GM10847 (cell line): ENCODE data around the gene LARP4.

Experiments used
- POLR2A ChIP-seq: IDR thresholded peaks from 2 replicates; pipeline ENCODE4 v1.6.1; 2011; ENCODE audit not compliant: insufficient read length; ENCODE audit errors: extremely low read depth

LARP4 gene

DNA sequence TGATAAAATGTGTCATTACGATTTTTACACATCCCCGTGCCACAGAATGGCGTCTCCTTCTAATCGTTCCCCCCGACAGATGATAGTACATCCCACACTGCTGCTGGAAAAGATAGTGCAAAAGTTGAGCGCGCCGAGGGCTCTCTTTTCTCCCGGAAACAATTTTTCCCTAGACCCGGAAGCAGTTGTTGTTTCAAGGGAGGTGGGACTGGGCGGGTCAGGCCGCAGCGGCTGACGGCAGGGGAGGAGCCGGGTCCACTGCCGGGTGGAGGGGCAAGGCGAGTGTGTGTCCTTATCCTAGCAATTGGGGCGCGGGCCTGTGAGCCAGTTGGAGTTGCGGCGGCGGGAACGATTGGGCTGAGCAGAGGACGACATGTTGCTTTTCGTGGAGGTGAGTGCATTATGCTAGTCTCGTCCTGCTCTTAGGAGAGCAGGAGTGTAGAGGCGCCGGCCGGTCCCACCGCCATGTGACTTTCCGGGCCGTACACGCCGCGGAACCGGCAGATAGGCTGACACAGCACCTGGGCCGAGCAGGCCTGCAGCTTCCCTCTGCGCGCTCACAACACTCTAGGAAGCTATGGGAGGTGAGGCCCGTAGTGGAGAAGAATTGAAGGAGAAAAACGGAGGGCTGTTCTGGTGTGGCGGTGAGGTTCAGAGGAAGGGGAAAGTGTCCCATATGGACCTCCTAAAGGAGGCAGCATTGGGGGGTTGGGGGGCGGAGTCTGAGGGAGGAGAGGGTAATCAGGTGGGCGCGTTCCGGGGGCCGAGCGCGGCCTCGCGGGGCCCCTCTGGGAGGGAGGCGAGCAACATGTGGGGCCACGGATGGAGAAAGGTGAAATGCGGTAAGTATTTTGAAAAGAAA, at the start of gene LARP4:
Gene LARP4 (plus strand): TSS at position 248 of the 862 bp plus-strand sequence. CDS start 126 bp downstream, at position 374.
- TF ChIP-seq POLR2A = peak; percentile 72

DNA sequence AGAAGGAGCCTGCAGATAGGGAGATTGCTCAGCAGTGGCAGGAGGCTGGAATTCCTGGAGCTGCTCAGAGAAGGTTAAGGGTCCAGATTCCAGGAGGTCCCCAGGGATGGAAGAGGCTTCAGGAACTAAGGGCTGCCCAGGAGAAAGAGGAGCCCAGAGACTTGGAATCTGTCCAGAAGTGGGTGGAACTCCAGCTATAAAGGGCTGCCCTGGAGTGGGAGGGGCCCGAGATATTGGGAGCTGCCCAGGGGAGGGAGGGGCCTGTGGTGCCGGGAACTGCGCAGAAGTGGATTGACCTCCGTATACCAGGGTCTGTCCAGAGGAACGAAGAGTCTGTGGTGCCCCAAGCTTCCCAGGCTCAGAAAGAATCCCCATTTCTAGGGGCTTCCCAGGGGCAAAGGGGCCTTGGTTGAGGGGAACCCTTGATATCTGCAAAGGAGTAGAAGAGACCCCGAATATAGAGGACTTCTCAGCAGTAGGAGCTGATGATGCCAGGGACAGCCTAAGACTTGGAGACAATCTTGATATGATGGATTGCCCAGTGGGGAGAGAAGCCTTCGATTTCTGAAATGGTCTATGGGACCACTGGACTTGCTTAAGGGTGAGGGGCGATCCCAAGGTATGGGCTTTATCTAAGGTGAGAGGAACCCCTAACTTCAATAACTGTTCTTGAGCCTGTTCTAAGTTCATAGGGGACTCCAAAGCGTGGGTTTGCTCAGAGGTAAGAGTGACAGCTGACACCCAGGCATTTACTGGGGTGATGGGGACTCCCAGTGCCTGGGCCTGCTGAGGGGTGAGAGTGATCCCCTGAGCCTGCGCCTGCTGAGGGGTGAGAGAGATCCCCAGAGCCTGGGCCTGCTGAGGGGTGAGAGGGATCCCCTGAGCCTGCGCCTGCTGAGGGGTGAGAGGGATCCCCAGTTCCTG, 49.3 kb upstream of the LARP4 start:
- TF ChIP-seq POLR2A = no peak

DNA sequence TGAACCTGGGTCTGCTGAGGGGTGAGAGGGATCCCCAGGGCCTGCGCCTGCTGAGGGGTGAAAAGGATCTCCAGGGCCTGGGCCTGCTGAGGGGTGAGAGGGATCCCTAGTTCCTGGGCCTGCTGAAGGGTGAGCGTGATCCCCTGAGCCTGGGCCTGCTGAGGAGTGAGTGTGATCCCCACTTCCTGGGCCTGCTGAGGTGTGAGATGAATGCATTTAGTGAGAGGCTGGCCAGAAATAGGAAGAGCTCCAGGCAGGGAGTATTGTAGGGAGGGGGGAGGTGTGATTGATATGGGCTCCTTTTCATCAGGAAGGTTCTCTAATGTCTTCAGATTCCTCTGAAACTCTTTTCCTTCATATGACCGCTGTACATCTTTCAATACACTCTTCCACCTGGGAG, 47.3 kb upstream of the LARP4 start:
- no peak for TF ChIP-seq POLR2A

DNA sequence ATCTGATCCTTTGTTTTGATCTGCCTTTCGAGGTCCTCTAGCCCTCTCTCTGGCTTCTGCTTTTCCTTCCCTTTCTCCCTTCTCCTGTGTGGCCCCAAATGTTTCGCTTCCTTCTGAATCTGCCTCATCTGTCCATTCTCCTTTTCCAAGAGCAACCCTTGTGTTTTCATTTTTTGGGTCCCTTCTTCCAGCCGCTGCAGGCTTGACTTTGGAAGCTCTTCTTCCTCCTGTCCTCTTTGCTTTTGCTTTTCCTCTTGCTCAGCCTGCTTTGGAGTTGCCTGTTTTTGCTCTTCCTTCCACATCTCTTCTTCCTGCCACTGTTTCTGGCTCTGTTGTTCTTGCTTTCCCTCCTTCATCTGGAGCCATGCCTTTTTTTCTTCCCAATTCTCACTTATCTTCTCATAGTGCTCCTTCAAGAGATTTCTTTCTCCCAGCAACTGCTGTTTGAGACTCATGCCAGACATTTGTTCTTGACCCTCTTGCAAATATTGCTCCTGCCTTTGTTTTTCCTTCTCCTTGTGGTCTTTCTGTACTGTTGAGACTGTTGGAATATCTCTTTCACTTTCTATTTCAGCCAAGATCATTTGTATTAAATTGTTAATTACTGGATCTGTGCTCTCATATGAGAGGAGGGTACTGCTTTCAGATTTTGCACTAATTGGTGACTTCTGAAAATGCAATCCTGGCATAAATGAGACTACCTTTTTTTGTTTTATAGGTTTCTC, 46.7 kb upstream of the LARP4 start:
- TF ChIP-seq POLR2A = no peak

DNA sequence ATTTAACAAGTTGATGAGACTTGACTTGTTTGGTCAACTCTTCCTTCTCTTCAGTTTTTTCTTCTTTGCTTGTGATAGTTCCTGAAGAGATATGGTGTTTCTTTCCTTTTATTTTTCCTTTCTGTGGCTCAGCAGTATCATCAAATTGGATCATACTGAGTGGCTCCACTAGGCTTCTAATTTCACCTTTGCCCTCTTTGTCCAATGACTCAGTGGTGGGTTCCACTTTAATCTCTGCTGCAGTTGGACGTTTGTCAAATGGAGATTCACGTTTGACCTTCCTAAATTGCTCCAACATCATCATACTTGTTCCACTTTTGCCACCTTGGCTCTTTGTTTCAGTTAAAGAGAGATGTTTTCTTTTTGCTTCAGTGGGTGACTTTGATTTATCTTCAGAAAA, 45.8 kb upstream of the LARP4 start:
- no peak for TF ChIP-seq POLR2A

DNA sequence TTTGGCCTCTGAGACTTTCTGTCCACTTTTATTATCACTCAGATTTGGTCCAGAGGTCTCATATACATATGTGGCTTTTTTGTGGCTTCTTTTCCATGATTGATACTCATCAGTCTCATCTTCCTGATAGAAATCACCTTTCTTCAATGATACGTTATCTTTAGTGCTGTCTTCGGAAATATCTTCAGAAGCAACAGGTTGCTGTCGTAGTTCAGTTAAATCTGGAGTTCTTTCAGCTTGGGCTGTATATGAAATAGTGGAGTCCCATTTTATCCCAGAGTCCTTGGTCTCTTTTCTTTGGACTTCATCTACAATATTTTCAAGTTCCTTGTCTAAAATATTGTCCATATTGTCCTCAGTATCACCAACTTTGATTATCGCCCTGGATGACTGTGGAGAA, 45.3 kb upstream of the LARP4 start:
- no peak for TF ChIP-seq POLR2A

DNA sequence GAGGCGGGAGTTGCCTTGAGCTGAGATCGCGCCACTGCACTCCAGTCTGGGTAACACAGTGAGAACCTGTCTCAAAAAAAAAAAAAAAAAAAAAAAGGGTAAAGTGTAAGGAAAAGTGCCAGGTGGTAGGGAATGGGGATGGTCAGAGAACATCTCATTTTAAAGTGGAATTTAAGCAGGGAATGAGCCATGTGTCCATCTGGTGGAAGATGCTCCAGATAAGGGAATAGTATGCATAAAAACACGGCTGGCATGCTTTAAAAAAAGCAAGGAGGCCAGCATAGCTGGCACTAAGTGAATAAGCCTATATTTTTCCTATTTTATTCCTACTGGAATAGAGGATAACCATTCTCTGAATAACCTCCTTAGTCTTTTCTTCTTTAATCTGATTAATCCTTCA, 38.0 kb upstream of the LARP4 start:
- TF ChIP-seq POLR2A = no peak

DNA sequence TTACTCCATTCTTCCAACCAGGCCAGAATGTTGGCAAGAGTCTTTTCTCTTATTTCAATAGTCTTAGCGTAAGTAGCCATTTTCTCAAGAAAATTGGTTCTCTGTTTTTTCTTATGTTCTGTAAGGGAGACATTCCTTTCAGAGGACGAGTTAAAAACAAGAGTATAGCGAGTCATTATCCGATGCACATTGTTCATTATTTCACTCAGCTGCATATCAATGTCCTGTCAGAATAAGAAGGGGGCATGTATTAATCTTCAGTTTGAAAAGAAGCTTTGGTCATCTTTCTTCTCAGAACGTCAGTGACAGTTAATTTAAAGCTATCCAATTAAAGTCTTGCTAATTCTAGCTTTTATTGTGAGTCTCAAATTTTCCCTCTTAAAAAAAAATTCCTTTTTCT, 37.5 kb upstream of the LARP4 start:
- no peak for TF ChIP-seq POLR2A

DNA sequence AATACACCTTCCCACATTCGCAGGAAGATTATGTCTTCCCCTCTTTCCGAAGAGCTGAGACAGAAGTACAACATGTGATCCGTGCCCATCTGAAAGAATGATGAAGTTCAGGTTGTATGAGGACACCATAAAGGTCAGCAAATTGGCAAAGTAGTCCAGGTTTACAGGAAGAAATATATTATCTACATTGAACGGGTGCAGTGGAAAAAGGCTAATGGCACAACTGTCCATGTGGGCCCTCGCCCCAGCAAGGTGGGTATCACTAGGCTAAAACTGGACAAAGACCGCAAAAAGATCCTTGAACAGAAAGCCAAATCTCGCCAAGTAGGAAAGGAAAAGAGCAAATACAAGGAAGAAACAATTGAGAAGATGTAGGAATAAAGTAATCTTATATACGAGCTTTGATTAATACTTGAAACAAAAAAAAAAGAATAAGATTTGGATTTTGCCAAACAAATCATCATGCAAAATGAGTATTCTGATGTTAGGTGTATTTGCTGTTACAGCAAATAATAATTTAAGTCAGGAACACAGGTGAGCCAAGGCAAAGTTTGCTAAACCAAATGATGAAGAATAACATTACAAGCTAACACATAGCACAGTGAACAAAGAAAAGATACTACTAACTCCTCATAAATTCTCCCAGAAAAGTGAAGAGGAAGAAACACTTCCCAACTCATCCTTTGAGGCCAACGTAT, 34.8 kb upstream of the LARP4 start:
- no peak for TF ChIP-seq POLR2A

DNA sequence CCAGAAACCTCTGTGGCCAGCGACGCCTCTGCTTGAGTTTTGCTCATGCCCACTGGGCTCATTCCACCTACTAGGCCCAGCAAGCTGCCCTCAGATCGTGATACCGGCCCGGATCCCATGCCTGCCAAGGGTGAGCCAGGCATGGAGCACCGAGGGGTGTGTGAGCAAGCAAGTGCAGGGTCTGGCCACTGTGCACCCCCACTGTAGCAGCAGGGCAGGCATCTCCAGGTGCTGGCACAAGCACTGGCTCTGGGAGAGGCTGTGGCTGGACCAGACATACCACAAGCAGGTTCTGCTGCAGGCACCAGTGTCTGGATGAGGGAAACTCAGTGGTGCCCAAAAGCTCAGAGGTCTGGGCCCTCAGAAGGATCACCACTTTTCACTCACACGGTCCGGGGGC, 24.9 kb upstream of the LARP4 start:
- no peak for TF ChIP-seq POLR2A

DNA sequence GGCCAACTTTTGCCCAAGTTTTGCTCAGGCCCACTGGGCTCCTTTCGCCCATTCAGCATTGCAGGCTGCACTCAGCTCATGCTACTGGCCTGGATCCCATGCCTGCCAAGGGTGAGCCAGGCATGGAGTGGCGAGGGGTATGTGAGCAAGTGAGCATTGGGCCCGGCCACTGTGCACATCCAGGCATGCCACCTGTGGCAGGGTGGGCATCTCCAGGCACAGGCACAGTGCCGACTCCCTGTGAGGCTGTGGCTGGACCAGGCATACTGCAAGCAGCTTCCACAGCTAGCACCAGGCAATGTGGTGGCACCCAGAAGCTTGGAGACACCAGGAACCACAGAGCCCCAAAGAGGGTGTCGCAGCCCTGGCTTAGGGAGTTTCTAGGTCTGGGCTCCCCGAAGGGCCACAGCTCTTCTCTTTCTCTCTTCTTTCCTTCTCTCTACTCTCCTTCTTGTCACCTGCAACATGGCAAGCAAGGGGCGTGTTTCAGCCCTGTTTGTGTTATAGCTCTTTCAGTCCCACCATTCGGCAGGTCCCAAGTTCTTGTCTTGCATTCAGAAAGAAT, 19.8 kb upstream of the LARP4 start:
- TF ChIP-seq POLR2A = no peak

DNA sequence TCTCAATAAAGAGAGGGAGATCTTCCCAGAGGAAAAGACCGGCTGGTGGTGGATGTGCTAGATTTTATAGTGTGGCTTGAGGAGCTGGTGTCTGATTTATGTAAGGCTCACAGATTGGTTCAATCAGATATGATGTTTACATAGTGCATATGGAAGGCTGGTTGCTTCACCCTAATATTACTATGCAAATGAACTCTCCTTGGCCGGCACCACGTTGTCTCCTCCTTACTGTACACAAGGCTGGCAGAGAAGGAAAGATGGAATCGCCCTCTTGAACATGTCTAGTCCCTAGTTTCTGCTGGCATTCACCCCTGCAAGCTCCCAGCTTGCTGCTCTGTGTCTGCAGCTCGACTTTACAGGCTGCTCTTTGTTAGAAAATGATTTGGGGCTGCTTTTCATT, 13.2 kb upstream of the LARP4 start:
- TF ChIP-seq POLR2A = no peak

DNA sequence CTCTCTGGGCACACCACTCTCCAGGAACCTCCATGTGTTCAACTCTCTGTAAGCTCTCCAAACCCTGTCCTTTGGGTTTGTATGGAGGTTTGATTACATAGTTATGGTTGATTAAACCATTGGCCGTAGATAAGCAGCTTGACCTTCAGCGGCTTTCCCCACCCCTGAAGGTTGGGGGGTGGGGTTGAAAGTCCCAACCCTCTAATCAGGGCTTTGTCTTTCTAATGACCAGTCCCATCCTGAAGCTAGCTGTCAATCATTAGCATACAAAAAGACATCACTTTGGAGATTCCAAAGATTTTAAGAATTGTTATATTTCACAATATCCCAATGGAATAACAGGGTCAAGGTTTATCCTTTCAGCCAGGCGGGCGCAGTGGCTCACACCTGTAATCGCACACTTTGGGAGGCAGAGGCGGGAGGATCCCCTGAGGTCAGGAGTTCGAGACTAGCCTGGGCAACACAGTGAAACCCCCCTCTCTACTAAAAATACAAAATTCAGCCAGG, 12.7 kb upstream of the LARP4 start:
- no peak for TF ChIP-seq POLR2A

DNA sequence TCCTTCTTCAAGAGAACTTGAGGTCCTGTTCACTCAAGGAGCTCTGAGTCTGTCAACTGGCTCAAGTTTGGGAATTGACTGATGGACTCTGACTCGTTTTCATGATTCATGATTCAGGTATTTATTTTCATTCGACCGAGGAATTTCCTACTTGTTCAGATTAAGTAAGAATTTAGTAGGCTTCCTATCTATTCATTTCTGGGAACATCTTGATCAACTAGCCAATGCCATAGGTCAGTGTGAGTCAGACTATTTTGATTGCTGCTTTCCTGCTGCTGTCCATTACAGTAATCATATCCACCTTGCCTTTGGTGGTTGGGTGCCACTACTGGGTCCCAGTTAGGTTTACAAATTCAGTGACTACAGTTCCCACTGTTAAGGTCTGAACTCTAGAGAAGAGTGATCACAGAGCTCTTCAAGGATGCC, 10.4 kb upstream of the LARP4 start:
- TF ChIP-seq POLR2A = no peak
